ENCODE measurements around the gene ASGR1. TPM values are rescaled to one million over a fixed set of nuclear protein-coding genes. Genes with fewer than 3 reads are reported as not detected.

The ASGR1 gene
- total RNA-seq, 1 experiment from 2014 or later: 1.3 TPM

DNA sequence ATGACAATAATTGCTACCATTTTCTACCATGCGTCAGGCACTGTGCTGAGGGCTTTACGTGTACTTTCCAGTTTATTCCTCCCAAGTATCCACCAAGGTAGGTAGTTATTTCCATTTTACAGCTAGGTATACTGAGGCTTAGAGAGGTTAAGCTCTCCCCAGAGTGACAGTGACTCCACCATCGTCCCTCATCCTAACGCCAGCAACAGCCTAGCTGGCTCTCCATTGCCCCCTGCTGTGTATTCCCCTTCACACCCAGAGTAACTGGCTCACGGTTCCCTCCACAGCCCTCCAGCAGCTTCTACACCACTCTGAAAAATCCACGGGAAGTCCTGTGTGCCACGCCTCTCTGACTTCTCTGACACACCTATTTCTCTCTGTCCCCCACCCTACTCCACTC is 7.1 kb upstream of the ASGR1 start:
- Histone ChIP-seq H3K9me3 (ENCODE audit: control insufficient read depth, insufficient read depth, low read depth, low read length) (no peaks in the 10 kb centered on the region), H3K27ac (ENCODE audit: low read length) (no peak overlapping the region), H3K36me3 (ENCODE audit: control insufficient read depth, insufficient read depth, low read length) (no peaks in the 10 kb centered on the region), H3K27me3 (ENCODE audit: control insufficient read depth, insufficient read depth, low read length) (no peaks in the 10 kb centered on the region), H3K4me1 (ENCODE audit: control insufficient read depth, insufficient read depth, low read length) (no peaks in the 10 kb centered on the region), H3K4me3 (ENCODE audit: low read depth in 2 of 2, low read length in 2 of 2) (no peak overlapping the region)
- intact Hi-C loops (cut with micrococcal nuclease; ENCODE audit: unreplicated experiment): no loop called here
- POLR2A ChIA-PET: no interaction called here
- CTCF ChIA-PET: interaction anchor here (0.7 kb wide), 1 partner anchor 9 kb away, joined by 3 read pairs; no protein-coding TSS in a partner anchor
- in situ Hi-C loops (cut with HindIII; ENCODE audit: low pct_unique_long_range_greater_than_20kb, low sequenced_read_pairs): no loop called here
- no peak for TF ChIP-seq SIN3A (IDR thresholded peaks at IDR 0.05; ENCODE audit: borderline replicate concordance, insufficient read depth, low read depth, low read length)
- DNase-seq (ENCODE audit: low read depth, low spot score) (no peak), ATAC-seq (no peak)
- BruUV-seq (replicated peaks): no TSS peak

DNA sequence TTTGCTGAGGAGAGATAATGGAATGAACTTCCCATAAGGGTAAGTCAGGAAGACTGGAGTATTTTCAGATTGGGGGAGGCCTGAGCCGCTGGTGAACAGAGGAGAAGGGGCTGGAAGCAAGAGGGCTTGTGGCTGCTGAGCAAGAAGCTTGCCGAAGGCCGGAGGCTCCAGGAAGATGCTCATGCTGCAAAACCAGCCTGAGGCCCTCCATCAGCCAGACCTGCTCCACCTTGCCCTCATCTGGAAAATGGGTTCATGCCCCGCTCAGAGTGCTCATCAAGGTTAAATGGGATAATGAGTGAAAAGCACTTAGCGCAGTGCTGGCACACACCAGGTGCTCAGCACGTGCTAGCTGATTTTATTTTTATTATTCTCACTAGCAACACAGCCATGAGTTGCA is 5.5 kb upstream of the ASGR1 start:
- no peaks in the 10 kb centered on the region for H3K27me3 ChIP-seq (ENCODE audit: control insufficient read depth, insufficient read depth, low read length)
- ChIA-PET POLR2A (no interaction called here), CTCF (no interaction called here)
- DNase-seq (ENCODE audit: low read depth, low spot score) (no peak), ATAC-seq (no peak)
- no peak overlapping the region for H3K4me3 ChIP-seq (ENCODE audit: low read depth in 2 of 2, low read length in 2 of 2)
- H3K9me3 ChIP-seq (ENCODE audit: control insufficient read depth, insufficient read depth, low read depth, low read length): no peaks in the 10 kb centered on the region
- no peaks in the 10 kb centered on the region for H3K4me1 ChIP-seq (ENCODE audit: control insufficient read depth, insufficient read depth, low read length)
- intact Hi-C loops (cut with micrococcal nuclease; ENCODE audit: unreplicated experiment): no loop called here
- H3K36me3 ChIP-seq (ENCODE audit: control insufficient read depth, insufficient read depth, low read length): no peaks in the 10 kb centered on the region
- BruUV-seq (replicated peaks): no TSS peak
- no peak overlapping the region for H3K27ac ChIP-seq (ENCODE audit: low read length)
- TF ChIP-seq, protein P1, sequence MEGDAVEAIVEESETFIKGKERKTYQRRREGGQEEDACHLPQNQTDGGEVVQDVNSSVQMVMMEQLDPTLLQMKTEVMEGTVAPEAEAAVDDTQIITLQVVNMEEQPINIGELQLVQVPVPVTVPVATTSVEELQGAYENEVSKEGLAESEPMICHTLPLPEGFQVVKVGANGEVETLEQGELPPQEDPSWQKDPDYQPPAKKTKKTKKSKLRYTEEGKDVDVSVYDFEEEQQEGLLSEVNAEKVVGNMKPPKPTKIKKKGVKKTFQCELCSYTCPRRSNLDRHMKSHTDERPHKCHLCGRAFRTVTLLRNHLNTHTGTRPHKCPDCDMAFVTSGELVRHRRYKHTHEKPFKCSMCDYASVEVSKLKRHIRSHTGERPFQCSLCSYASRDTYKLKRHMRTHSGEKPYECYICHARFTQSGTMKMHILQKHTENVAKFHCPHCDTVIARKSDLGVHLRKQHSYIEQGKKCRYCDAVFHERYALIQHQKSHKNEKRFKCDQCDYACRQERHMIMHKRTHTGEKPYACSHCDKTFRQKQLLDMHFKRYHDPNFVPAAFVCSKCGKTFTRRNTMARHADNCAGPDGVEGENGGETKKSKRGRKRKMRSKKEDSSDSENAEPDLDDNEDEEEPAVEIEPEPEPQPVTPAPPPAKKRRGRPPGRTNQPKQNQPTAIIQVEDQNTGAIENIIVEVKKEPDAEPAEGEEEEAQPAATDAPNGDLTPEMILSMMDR (IDR thresholded peaks at IDR 0.05): no peak
- TF ChIP-seq POLR2AphosphoS5 (IDR thresholded peaks at IDR 0.05; ENCODE audit: low read depth, low read length): no peak
- TF ChIP-seq SIN3A (IDR thresholded peaks at IDR 0.05; ENCODE audit: borderline replicate concordance, insufficient read depth, low read depth, low read length): no peak
- TF ChIP-seq TCF7L2 (IDR thresholded peaks at IDR 0.05; ENCODE audit: low read depth, low read length): no peak
- TF ChIP-seq, protein P2, sequence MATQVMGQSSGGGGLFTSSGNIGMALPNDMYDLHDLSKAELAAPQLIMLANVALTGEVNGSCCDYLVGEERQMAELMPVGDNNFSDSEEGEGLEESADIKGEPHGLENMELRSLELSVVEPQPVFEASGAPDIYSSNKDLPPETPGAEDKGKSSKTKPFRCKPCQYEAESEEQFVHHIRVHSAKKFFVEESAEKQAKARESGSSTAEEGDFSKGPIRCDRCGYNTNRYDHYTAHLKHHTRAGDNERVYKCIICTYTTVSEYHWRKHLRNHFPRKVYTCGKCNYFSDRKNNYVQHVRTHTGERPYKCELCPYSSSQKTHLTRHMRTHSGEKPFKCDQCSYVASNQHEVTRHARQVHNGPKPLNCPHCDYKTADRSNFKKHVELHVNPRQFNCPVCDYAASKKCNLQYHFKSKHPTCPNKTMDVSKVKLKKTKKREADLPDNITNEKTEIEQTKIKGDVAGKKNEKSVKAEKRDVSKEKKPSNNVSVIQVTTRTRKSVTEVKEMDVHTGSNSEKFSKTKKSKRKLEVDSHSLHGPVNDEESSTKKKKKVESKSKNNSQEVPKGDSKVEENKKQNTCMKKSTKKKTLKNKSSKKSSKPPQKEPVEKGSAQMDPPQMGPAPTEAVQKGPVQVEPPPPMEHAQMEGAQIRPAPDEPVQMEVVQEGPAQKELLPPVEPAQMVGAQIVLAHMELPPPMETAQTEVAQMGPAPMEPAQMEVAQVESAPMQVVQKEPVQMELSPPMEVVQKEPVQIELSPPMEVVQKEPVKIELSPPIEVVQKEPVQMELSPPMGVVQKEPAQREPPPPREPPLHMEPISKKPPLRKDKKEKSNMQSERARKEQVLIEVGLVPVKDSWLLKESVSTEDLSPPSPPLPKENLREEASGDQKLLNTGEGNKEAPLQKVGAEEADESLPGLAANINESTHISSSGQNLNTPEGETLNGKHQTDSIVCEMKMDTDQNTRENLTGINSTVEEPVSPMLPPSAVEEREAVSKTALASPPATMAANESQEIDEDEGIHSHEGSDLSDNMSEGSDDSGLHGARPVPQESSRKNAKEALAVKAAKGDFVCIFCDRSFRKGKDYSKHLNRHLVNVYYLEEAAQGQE (IDR thresholded peaks at IDR 0.05; ENCODE audit: insufficient read depth in 1 of 2, low read depth in 2 of 2, low read length in 1 of 2): no peak
- in situ Hi-C loops (cut with HindIII; ENCODE audit: low pct_unique_long_range_greater_than_20kb, low sequenced_read_pairs): no loop called here

DNA sequence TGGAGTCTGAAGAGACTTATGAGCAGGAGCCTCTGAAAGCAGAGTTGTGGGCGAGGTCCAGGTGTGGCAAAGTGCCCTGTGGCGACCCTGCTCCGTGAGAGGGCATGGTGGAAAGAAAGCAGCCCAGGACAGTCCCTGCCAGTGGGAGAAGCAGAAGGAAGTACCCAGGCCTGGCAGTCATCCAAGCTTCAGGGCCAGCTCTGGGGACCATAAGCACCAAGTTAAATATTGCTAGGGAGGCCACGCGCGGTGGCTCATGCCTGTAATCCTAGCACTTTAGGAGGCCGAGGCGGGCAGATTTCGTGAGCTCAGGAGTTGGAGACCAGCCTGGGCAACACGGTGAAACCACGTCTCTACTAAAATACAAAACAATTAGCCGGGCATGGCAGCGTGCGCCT is 4.9 kb upstream of the ASGR1 start:
- DNase-seq (ENCODE audit: low read depth, low spot score) (no peak), ATAC-seq (no peak)
- CTCF ChIA-PET: no interaction called here
- intact Hi-C loops (cut with micrococcal nuclease; ENCODE audit: unreplicated experiment) (no loop called here), in situ Hi-C loops (cut with HindIII; ENCODE audit: low pct_unique_long_range_greater_than_20kb, low sequenced_read_pairs) (no loop called here)
- Histone ChIP-seq H3K4me1 (ENCODE audit: control insufficient read depth, insufficient read depth, low read length) (no peaks in the 10 kb centered on the region), H3K9me3 (ENCODE audit: control insufficient read depth, insufficient read depth, low read depth, low read length) (no peaks in the 10 kb centered on the region), H3K27ac (ENCODE audit: low read length) (no peak overlapping the region), H3K4me3 (ENCODE audit: low read depth in 2 of 2, low read length in 2 of 2) (no peak overlapping the region), H3K36me3 (ENCODE audit: control insufficient read depth, insufficient read depth, low read length) (no peaks in the 10 kb centered on the region), H3K27me3 (ENCODE audit: control insufficient read depth, insufficient read depth, low read length) (no peaks in the 10 kb centered on the region)
- no peak for TF ChIP-seq SIN3A (IDR thresholded peaks at IDR 0.05; ENCODE audit: borderline replicate concordance, insufficient read depth, low read depth, low read length)
- TF ChIP-seq, protein P1 (IDR thresholded peaks at IDR 0.05): no peak
- TF ChIP-seq, protein P2 (IDR thresholded peaks at IDR 0.05; ENCODE audit: insufficient read depth in 1 of 2, low read depth in 2 of 2, low read length in 1 of 2): no peak
- TF ChIP-seq TCF7L2 (IDR thresholded peaks at IDR 0.05; ENCODE audit: low read depth, low read length): no peak
- no TSS peak for BruUV-seq (replicated peaks)
- POLR2A ChIA-PET: interaction anchor here (0.6 kb wide), 1 partner anchor 36 kb away, joined by 3 read pairs; no protein-coding TSS in a partner anchor
